Bronchial epithelial cell (primary cell): ENCODE measurements around the gene VPS26C. TPM values are rescaled to one million over a fixed set of nuclear protein-coding genes. Genes with fewer than 3 reads are reported as not detected.
A peak's percentile ranks its signal among the peaks of the same experiment; 100 is the strongest.

Experiments
- DNase-seq: peaks from one replicate; pipeline ENCODE4 v3.0.0-alpha.2; 2010; ENCODE audit warnings: low read depth
- FAIRE-seq: peaks from 2 replicates; lab custom pipeline; 2011; peaks lifted over from hg19 to GRCh38; lab: Jason Lieb, UNC
- H3K27me3 ChIP-seq: 2 replicates; pipeline ENCODE4 v1.5.1; 2011; ENCODE audit warnings: low read length; ENCODE audit not compliant: control insufficient read depth, insufficient read depth
- H3K36me3 ChIP-seq: 2 replicates; pipeline ENCODE4 v1.5.1; 2011; ENCODE audit warnings: low read length; ENCODE audit not compliant: control insufficient read depth, insufficient read depth
- H3K4me3 ChIP-seq: 2 replicates; pipeline ENCODE4 v1.5.1; 2011; ENCODE audit warnings: mild to moderate bottlenecking, low read depth, low read length, control low read depth
- total RNA-seq: library from RNA; depleted of rRNA; stranded (reverse); fragments of >200 nt; gene quantifications from 2 replicates; pipeline ENCODE4 v1.2.1, GENCODE V29; 2014
- TF ChIP-seq, protein P1 (sequence below): IDR thresholded peaks from 2 replicates; pipeline ENCODE4 v1.5.1; 2011; ENCODE audit warnings: mild to moderate bottlenecking, moderate library complexity, low read length, control low read depth, inconsistent platforms; ENCODE audit not compliant: insufficient read depth, severe bottlenecking

Gene VPS26C
- total RNA-seq, 1 donor from 2014 or later = 50.5 TPM

- peak; percentile 2 for DNase-seq
- FAIRE-seq = no peak
- Histone ChIP-seq H3K36me3 (peaks cover 1% of the 10 kb centered on the region), H3K27me3 (no peaks in the 10 kb centered on the region), H3K4me3 (no peak overlapping the region)
- TF ChIP-seq, protein P1, sequence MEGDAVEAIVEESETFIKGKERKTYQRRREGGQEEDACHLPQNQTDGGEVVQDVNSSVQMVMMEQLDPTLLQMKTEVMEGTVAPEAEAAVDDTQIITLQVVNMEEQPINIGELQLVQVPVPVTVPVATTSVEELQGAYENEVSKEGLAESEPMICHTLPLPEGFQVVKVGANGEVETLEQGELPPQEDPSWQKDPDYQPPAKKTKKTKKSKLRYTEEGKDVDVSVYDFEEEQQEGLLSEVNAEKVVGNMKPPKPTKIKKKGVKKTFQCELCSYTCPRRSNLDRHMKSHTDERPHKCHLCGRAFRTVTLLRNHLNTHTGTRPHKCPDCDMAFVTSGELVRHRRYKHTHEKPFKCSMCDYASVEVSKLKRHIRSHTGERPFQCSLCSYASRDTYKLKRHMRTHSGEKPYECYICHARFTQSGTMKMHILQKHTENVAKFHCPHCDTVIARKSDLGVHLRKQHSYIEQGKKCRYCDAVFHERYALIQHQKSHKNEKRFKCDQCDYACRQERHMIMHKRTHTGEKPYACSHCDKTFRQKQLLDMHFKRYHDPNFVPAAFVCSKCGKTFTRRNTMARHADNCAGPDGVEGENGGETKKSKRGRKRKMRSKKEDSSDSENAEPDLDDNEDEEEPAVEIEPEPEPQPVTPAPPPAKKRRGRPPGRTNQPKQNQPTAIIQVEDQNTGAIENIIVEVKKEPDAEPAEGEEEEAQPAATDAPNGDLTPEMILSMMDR = no peak
Observed at GRCh38 chr21:37181059-37181458, 86.1 kb downstream of the VPS26C start.

DNA sequence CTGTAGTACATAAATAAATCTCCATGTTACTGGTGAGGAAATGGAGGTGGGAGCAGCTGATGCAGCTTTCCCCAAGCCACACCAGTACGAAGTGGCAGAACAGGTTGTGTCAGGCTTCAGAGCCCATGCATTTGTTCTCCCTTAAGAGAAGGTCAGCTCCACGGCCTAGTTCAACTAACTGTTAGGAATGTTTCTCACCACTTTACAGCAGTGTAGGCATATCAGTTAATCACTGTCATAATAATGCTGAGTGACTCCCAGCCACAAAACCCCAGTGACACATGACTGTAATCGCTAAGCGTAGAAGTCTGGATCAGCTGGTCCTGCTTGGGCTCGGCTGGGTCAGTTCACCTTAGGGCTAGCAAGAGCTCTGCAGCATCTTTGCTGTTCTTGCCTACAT is 90.4 kb downstream of the VPS26C start:
- H3K27me3 ChIP-seq = no peaks in the 10 kb centered on the region
- DNase-seq (peak; percentile 53), FAIRE-seq (peak; percentile 40)
- H3K4me3 ChIP-seq = no peak overlapping the region
- TF ChIP-seq, protein P1 = no peak
- H3K36me3 ChIP-seq = peaks cover 4% of the 10 kb centered on the region

Other genes starting within 250 kb of the VPS26C start
- 3.2 and 4.0 TPM in 2 replicates for gene PIGP, start 194.3 kb downstream of the VPS26C start, total RNA-seq
- gene TTC3, start 194.1 kb downstream of the VPS26C start, total RNA-seq = 64.1 and 90.3 TPM in 2 replicates
- gene DYRK1A, start 99.4 kb upstream of the VPS26C start, total RNA-seq = 47.4 and 51.1 TPM in 2 replicates